Activated T-cell treated with anti-CD3 and anti-CD28 coated beads for 48 hours (primary cell): ENCODE results near the gene CEL.

Source experiments
- DNase-seq: peaks from one replicate; pipeline ENCODE4 v3.0.0-alpha.2; 2020; ENCODE audit warnings: low read depth

CEL gene

GRCh38 chr9:133103987-133104505, 42.3 kb downstream of the CEL start:
- no peak for DNase-seq

- DNase-seq: no peak
Observed at GRCh38 chr9:133104718-133105460, 43.1 kb downstream of the CEL start.

DNA sequence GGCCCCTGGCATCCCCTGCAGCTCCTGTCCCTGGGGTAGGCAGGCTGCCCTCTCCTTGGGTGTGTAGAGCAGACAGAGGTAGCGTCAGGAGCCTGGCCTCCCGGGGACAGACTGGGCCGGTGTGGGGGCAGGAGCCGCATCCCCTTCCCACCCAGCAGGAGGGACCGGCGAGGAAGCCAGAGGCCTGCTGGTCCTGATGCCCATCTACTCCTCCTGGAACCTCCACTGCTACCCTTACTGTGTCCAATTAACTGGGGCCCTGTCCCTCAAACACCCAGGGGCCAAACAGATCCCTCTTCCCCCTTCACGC, 43.6 kb downstream of the CEL start:
- no peak for DNase-seq

DNA sequence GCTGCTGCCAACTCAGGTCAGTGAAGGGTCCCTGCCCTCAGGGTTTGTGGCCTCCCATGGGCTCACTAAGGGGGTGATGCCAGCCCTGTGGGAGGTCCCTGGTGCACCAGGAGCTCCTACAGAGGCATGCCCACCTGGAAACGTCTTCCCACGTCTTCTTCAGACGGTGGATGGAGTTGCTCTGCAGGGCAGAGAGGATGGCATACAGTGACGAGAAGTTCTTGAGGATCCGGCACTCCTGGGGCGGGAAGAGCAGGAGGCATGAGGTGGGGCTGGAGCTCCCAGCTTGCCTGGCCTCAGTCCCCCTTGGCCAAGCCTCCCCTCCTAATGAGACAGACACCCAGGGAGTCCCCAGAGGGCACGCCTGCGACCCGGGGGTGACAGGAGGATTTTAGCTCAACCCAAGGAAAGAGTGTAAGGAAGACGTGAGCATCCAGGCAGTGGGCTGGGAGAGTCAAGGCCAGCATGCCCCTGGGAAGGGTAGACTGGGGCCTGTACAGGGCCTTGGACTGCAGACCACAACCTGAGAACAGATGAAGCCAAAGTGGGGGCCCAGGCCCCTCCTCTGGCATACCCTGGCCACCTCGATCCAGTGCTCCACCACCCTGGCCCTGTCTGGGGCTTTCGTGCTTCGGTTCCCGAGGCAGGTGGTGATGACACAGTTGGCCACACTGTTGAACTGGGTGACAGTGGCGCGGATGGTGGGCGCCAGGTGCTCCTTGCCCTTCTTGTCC, 44.9 kb downstream of the CEL start:
- DNase-seq: no peak

DNA sequence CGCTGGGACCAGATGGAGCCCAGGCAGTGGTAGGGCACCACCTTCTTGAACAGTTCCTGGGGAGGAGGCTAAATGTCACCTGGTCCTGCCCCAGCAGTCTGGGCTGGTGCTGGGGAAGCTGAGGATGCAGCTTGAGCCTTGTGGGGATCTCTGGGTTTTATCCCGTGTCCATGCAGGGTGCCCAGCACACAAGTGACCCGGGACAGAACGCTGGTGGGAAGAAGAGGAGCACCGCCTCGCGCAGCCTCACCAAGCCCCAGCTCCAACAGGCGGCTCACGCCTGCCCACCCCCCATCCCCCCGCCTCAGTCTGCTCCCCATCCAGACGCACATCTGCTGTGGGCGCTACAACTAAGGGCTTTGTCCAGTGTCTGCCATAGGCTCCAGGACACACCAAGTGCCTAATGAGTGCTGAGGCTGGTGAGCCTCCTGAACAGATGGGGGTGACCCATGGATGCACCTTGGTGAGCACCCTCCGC, 45.5 kb downstream of the CEL start:
- no peak for DNase-seq

DNA sequence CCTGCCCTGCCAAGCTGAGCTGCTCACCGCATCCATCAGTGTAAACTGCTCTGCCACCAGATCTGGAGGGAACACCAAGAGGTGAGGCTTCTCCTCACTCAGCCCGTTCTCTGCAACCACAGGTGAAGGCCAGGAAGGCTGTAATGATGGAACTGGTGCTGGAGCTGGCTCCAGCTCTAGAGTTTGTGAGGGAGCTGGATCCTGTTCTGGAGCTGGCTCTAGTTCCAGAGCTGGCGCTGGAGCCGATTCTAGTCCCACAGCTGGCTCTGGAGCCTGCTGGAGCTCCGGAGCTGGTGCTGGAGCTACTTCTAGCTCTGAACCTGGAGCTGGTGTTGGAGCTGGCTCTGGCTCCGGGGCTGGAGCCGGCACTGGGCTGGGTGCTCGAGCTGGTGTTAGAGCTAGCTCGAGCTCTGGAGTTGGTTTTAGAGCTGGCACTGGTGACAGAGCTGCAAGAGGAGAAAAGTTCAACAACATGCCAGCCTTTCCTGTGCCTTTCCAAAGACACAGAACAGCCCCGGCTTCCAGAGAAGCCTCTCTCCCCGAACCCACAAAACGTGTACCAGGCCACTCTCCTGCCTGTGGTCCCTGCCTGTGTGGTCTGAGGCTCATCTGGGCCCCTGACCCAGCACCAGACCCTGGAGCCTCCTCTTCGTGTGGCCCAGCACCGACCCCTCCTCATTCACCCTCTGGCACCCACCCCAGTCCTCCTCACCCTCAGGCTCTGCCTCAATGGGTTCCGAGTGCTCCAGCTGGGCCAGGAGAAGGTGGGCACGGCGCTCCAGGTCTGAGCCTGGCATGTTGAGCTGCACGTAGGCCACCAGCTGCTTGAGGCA, 46.4 kb downstream of the CEL start:
- no peak for DNase-seq

DNA sequence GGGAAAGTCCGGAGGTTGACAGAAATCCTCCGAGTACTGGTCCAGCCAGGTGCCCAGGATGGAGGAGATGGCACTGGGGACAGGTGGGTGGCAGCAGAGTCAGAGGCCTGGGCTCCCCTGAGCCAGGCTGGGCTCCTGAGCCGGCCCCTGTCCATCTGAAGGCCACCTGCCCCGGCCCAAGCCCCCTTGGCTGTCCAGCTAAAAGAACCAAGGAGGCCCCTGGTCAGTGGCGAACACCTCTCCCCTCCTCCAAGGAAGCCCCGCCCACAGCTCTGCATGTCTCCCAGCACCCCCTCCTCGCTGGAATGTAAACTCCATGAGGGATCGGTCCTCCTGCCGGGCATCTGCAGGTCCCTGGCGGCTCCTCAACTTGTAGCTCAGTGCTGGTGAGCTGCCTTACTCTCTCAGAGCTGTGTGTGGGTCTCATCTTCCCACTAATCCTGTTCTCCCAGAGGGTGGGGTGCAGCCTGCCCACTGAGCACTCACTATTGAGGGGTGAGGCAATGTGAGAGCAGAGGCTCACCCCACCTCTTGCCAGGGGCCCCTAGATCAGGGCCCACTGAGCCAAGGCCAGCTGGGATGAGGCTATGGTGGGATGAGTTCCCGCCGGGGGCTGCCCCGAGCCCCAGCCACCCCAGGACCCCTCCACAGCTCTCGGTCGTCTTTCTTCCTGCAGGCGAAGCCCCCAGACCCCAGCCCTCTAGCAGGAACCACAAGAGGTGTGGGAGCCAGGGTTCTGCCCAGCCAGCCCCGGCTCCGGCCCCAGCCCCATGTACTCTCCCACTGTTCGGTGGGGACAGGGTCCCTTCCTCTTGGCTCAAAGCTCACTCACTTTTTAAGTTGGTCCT, 47.2 kb downstream of the CEL start:
- DNase-seq: no peak

GRCh38 chr9:133109931-133110650, 48.3 kb downstream of the CEL start:
- no peak for DNase-seq

GRCh38 chr9:133111808-133112662, 50.3 kb downstream of the CEL start:
- no peak for DNase-seq

- no peak for DNase-seq
Observed at GRCh38 chr9:133112663-133113026, 50.9 kb downstream of the CEL start.

DNA sequence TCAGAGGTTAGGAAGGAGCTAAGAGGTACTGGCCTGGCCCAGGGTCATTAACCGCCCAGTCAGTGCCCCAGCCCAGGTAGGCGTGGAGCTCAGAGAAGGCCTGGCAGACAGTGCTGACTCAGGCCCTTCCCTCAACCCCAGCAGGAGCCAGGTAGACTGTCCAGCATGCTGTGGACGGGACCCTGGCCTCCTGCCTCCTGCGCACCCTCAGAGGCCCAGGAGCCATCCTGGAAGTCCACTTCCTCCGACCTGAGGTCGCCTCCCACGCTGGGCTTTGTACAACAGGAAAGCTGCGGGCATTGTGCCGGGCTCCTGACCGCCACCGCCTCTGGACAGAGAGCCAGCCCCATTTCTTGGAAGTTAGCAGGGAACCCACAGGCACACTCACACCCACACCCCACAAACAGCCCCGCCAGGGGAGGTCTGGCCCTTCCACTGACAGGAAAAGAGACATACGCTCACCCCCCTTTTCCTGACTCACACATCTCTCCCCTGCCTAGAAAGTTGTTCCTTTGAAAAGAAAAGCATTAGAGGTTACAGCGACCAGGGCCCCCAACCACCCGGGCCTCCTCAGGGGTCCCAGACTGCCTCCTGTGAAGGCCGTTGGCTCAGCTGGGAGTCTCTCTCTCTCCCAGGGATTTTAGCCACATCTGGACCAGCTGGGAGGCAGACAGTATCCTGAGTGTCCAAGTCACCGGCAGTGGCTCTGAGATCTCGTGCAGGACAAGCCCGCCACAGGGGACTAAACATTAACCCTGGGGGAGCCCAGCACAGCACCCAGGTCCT, 51.6 kb downstream of the CEL start:
- no peak for DNase-seq

DNA sequence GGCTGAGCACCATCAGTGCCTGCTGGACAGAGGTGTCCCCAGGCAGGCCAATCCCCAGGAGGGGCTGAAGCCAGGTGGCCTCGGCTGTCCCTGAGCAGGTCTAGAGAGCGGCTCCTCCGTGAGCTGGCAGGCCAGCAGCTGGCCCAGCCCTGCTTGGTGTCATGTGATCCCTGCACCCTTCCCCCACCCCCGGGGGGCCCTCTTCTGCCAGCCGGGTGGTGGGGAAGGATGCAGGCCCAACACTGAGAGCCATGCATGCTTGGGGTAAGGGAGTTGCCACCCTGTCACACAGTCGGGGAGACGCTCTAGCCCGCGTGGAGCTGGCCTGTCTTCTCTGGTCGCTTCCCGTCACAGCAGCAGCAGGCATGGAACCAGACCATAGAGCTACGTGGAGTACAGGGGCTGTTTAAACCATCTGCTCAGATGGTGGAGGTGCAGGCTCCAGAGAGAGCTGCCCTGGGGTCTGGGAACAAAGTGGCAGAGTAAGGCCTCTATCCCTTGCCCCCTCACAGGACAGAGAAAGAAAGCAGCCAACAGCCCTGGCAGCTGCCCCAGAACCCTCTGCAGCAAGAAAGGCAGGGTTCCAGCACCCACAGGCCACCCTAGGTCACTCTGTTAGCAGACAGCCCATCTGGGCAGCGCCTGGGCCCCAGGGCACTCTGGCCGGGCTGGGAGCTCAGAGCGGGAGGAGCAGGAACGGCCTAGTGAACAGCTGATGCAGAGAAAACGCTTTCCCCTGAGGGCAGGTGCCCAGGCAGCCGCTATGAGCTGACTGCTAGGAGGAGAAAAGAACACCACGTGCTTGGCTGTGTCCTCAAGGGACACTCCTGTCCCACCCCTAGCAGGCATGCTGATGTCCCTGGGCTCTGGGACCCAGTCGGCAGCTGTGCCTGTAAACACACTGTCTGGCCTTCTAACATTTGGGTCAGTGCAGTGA, 52.4 kb downstream of the CEL start:
- DNase-seq: no peak

- no peak for DNase-seq
Observed at GRCh38 chr9:133114886-133115603, 53.3 kb downstream of the CEL start.

DNA sequence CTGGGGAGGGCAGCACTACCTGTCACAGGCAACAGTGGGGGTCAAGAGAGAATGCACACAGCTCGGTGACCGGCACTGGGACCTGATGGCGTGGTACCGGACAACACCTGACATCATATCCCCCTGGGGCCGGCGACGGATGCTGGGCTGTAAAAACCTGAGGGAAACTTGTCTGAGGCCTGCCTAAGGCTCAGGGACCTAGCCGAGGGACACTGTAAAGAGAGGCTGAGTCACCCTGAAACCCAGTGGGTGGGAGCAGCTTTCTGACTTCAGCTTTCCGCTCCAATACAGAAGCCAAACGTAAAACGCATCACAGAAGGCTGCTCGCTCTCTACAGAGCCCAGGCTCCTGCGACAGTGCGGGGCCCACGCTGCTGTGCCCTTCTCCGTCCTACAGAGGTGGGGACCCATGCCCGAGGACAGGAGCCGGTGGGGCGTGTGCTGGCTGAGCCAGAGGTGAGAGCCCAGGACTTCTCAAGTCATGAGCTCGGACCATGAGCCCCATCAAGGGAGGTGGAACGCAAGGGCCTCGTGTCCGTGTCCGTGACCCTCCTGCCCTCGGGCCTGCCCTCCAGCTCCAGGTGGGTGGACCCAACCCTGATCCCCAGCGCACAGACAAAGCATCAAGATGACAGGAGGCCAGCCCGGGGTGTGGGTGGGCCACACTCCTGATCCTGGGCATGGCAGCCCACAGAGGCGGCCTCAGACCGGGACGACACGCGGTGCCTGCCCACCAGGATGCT, 54.0 kb downstream of the CEL start:
- peak; percentile 61 for DNase-seq

DNA sequence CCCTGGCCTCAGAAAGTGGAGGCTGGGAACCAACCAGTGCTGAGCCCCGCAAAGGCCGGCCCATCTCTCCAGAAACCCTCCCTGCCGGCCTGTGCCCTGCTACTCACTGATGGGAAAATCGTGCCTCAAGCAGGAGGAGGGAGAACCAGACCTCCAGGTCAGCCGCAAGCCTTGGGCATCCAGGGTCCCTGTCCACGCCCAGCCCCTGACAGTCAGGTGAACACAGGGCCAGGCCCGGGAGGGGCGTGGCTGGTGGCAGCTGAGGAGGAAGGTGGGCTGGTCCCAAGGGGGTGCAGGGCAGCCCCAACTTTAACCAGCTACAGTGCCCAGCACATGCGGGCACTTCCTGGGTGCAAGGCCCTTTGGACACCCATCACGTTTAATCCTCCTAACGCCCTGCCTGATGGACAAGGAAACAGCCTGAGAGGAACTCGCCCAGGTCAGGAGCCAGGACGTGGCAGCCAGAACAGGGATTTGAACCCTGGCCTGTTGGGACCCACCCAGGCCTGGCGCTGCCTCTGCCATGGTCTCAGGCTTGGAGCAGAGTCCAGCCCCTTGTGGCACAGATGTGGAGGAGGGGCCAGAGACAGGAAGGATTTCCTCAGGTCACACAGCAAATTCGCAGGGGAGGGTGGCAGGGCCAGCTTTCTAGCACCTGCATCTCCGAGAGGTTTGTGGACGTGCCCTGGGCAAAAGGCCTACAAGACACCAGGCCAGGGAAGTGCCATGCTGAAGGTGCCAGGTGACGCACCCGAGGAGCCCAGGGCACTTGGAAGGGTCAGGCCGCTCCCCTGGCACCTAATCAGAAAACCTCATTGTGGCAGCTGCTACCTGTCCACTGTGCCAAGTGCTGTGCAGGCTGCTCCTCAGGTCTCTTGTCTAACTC, 54.8 kb downstream of the CEL start:
- DNase-seq: no peak
